WTC11 (cell line): Measurements from ENCODE around the gene CAGE1. TPM values are rescaled to one million over a fixed set of nuclear protein-coding genes. Genes with fewer than 3 reads are reported as not detected.

Experiments used
- ATAC-seq: fragments of 200-7000 bp; cut with Tn5 transposase; 2 replicates; pipeline ENCODE4 v1.10.0; 2021; ENCODE audit warnings: mild to moderate bottlenecking, moderate library complexity
- CTCF ChIA-PET: fragments of 300-600 bp; sonication (Branson Sonifier 250); formaldehyde crosslinking; loops from one replicate; lab custom pipeline; 2021; ENCODE audit warnings: antibody characterized with exemption; lab: Charles Lee
- POLR2A ChIA-PET: fragments of 350-600 bp; sonication (Branson Sonifier 250); formaldehyde crosslinking; loops from one replicate; lab custom pipeline; 2021; ENCODE audit warnings: antibody characterized with exemption; lab: Charles Lee
- DNase-seq: peaks from one replicate; pipeline ENCODE4 v3.0.0; 2021; ENCODE audit warnings: low spot score
- H3K27ac Mint-ChIP-seq: 2 replicates; pipeline ENCODE4 v1.8.0; 2021; ENCODE audit warnings: mixed read lengths
- H3K27me3 Mint-ChIP-seq: 2 replicates; pipeline ENCODE4 v1.8.0; 2021; ENCODE audit warnings: low read depth, mild to moderate bottlenecking, moderate library complexity, mixed read lengths
- H3K36me3 Mint-ChIP-seq: 2 replicates; pipeline ENCODE4 v1.8.0; 2021; ENCODE audit warnings: mixed read lengths
- H3K4me1 Mint-ChIP-seq: 2 replicates; pipeline ENCODE4 v1.8.0; 2022; ENCODE audit warnings: mixed read lengths
- H3K4me3 Mint-ChIP-seq: 2 replicates; pipeline ENCODE4 v1.8.0; 2021; ENCODE audit warnings: mild to moderate bottlenecking, moderate library complexity, mixed read lengths
- H3K9me3 Mint-ChIP-seq: 2 replicates; pipeline ENCODE4 v1.8.0; 2021; ENCODE audit warnings: mixed read lengths
- CREB1 ChIP-seq: sonication (generic); formaldehyde crosslinking; IDR thresholded peaks from 2 replicates; pipeline ENCODE4 v1.8.0; 2023; ENCODE audit warnings: mild to moderate bottlenecking, missing genetic modification reagents
- EMX1 ChIP-seq: fragments of 250-450 bp; sonication (Bioruptor Pico); IDR thresholded peaks from 2 replicates; pipeline ENCODE4 v1.8.0; 2021; ENCODE audit warnings: mild to moderate bottlenecking
- ESRRA ChIP-seq: sonication (generic); formaldehyde crosslinking; IDR thresholded peaks from 2 replicates; pipeline ENCODE4 v1.8.1; 2022; ENCODE audit warnings: mild to moderate bottlenecking, missing genetic modification reagents, borderline replicate concordance
- GABPB1 ChIP-seq: sonication (generic); formaldehyde crosslinking; IDR thresholded peaks from 2 replicates; pipeline ENCODE4 v1.8.1; 2023; ENCODE audit warnings: mild to moderate bottlenecking, missing genetic modification reagents
- GTF2I ChIP-seq: fragments of 250-450 bp; sonication (Bioruptor Pico); conservative IDR thresholded peaks from 2 replicates; pipeline ENCODE4 v1.4.0; 2021; ENCODE audit warnings: mild to moderate bottlenecking
- NFATC4 ChIP-seq: fragments of 250-450 bp; sonication (Bioruptor Pico); IDR thresholded peaks from 2 replicates; pipeline ENCODE4 v1.9.0; 2021; ENCODE audit warnings: mild to moderate bottlenecking
- NR2C2 ChIP-seq: sonication (generic); formaldehyde crosslinking; IDR thresholded peaks from 2 replicates; pipeline ENCODE4 v1.8.0; 2022; ENCODE audit warnings: mild to moderate bottlenecking, missing genetic modification reagents
- RELA ChIP-seq: sonication (generic); formaldehyde crosslinking; IDR thresholded peaks from 2 replicates; pipeline ENCODE4 v1.8.1; 2022; ENCODE audit warnings: missing genetic modification reagents, mild to moderate bottlenecking, borderline replicate concordance
- TEAD4 ChIP-seq: sonication (generic); formaldehyde crosslinking; IDR thresholded peaks from 2 replicates; pipeline ENCODE4 v1.8.0; 2022; ENCODE audit warnings: mild to moderate bottlenecking, missing genetic modification reagents
- total RNA-seq: library from RNA; stranded (reverse); gene quantifications from 3 replicates; pipeline ENCODE4 v1.2.3, GENCODE V29; 2021
- TF ChIP-seq, protein P1 (sequence below): sonication (generic); formaldehyde crosslinking; IDR thresholded peaks from 2 replicates; pipeline ENCODE4 v1.8.1; 2023; ENCODE audit warnings: mild to moderate bottlenecking, moderate library complexity, missing genetic modification reagents
- TF ChIP-seq, protein P2 (sequence below): sonication (generic); formaldehyde crosslinking; IDR thresholded peaks from 2 replicates; pipeline ENCODE4 v1.8.1; 2022; ENCODE audit warnings: low read depth, mild to moderate bottlenecking, moderate library complexity, missing genetic modification reagents, borderline replicate concordance
- TF ChIP-seq, protein P3 (sequence below): sonication (generic); formaldehyde crosslinking; IDR thresholded peaks from 2 replicates; pipeline ENCODE4 v1.8.0; 2022; ENCODE audit warnings: mild to moderate bottlenecking, missing genetic modification reagents
- TF ChIP-seq, protein P4 (sequence below): sonication (generic); formaldehyde crosslinking; IDR thresholded peaks from 2 replicates; pipeline ENCODE4 v1.8.1; 2022; ENCODE audit warnings: mild to moderate bottlenecking, moderate library complexity, missing genetic modification reagents
- TF ChIP-seq, protein P5 (sequence below): fragments of 250-450 bp; sonication (Bioruptor Pico); IDR thresholded peaks from 2 replicates; pipeline ENCODE4 v1.9.0; 2021; ENCODE audit warnings: moderate library complexity, mild to moderate bottlenecking, inconsistent platforms, borderline replicate concordance
- TF ChIP-seq, protein P6 (sequence below): sonication (generic); formaldehyde crosslinking; conservative IDR thresholded peaks from 2 replicates; pipeline ENCODE4 v1.8.1; 2022; ENCODE audit warnings: mild to moderate bottlenecking, missing genetic modification reagents
- TF ChIP-seq, protein P7 (sequence below): sonication (generic); formaldehyde crosslinking; IDR thresholded peaks from 2 replicates; pipeline ENCODE4 v1.8.0; 2022; ENCODE audit warnings: mild to moderate bottlenecking, missing genetic modification reagents
- TF ChIP-seq, protein P8 (sequence below): fragments of 200-600 bp; IDR thresholded peaks from 2 replicates; pipeline ENCODE4 v1.8.0; 2022; ENCODE audit warnings: antibody characterized with exemption
- TF ChIP-seq, protein P9 (sequence below): sonication (generic); formaldehyde crosslinking; IDR thresholded peaks from 2 replicates; pipeline ENCODE4 v1.8.1; 2023; ENCODE audit warnings: mild to moderate bottlenecking, missing genetic modification reagents, borderline replicate concordance

Gene CAGE1
- total RNA-seq, 1 experiment from 2014 or later = 0.07 TPM

DNA sequence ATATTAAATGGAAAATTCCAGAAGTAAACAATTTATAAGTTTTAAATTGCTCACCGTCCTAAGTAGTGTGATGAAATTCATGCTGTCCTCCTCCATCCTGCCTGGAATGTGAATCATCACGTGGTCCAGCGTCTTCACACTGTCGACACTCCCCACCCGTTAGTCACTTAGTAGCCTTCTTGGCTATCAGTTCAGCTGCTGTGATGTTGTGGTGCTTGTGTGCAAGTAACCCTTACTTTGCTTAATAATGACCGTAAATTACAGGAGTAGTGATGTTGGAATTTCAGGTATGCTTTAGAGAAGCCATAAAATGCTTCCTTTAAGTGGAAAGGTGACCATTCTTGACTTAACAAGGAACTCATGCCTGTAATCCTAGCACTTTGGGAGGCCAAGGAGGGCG is 25.3 kb upstream of the CAGE1 start:
- DNase-seq = no peak
- no peak; the same call in 1 of the 2 replicates for ATAC-seq
- Mint-ChIP-seq H3K27me3 (no peaks in the 10 kb centered on the region), H3K4me1 (no peaks in the 10 kb centered on the region; the same call in 1 of the 2 replicates), H3K36me3 (peaks cover 58% of the 10 kb centered on the region), H3K4me3 (no peak overlapping the region)
- ChIA-PET CTCF (no interaction called here), POLR2A (no interaction called here)
- TF ChIP-seq, protein P1, sequence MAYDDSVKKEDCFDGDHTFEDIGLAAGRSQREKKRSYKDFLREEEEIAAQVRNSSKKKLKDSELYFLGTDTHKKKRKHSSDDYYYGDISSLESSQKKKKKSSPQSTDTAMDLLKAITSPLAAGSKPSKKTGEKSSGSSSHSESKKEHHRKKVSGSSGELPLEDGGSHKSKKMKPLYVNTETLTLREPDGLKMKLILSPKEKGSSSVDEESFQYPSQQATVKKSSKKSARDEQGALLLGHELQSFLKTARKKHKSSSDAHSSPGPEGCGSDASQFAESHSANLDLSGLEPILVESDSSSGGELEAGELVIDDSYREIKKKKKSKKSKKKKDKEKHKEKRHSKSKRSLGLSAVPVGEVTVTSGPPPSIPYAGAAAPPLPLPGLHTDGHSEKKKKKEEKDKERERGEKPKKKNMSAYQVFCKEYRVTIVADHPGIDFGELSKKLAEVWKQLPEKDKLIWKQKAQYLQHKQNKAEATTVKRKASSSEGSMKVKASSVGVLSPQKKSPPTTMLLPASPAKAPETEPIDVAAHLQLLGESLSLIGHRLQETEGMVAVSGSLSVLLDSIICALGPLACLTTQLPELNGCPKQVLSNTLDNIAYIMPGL (CRISPR knock-in tag) = no peak
- no peak for TF ChIP-seq RELA (CRISPR knock-in tag)
- TF ChIP-seq TEAD4 (CRISPR knock-in tag) = no peak
- TF ChIP-seq, protein P2, sequence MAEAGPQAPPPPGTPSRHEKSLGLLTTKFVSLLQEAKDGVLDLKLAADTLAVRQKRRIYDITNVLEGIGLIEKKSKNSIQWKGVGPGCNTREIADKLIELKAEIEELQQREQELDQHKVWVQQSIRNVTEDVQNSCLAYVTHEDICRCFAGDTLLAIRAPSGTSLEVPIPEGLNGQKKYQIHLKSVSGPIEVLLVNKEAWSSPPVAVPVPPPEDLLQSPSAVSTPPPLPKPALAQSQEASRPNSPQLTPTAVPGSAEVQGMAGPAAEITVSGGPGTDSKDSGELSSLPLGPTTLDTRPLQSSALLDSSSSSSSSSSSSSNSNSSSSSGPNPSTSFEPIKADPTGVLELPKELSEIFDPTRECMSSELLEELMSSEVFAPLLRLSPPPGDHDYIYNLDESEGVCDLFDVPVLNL (CRISPR knock-in tag) = no peak
- no peak for TF ChIP-seq GABPB1
- TF ChIP-seq, all 79 proteins: peak for 0
- Mint-ChIP-seq H3K27ac (no peak overlapping the region), H3K9me3 (no peaks in the 10 kb centered on the region)

DNA sequence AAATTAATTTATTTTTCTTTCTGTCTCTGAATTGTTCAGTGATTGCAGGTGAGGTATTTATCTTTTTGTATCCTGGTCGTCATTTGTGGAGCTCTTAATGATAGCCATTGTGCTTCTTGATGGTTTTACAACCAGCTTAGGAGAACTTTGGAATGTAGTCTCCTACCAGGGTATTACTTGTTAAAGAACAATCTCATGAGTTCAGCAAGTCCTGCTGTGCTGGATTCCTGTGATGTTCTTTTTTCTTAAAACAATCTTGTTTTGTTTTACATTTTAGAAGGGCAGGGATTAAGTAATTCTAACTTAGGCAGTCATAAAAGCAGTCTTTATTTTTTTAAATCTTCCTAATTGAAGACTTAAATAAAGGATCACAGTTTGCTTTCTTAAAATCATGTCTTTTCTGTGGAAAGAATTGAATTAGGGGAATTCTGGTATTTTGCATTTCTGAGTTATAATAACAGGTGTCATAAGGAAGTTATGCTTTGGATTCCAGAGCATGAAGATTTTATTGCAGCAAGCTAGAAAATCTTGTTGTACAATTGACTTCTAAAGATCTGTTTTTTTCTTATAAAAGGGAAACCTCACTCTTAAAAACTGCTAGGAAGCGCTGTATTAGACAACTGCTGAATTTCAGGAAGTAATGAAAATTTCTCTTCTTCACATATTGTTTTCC is 23.7 kb upstream of the CAGE1 start:
- CTCF ChIA-PET = interaction anchor here (0.6 kb wide), 1 partner anchor 203 kb away, joined by 4 read pairs; no protein-coding TSS in a partner anchor
- H3K9me3 Mint-ChIP-seq = no peaks in the 10 kb centered on the region
- no peak for ATAC-seq
- TF ChIP-seq, protein P1 (CRISPR knock-in tag) = no peak
- TF ChIP-seq, protein P3, sequence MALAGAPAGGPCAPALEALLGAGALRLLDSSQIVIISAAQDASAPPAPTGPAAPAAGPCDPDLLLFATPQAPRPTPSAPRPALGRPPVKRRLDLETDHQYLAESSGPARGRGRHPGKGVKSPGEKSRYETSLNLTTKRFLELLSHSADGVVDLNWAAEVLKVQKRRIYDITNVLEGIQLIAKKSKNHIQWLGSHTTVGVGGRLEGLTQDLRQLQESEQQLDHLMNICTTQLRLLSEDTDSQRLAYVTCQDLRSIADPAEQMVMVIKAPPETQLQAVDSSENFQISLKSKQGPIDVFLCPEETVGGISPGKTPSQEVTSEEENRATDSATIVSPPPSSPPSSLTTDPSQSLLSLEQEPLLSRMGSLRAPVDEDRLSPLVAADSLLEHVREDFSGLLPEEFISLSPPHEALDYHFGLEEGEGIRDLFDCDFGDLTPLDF (CRISPR knock-in tag) = no peak
- TF ChIP-seq EMX1 (no peak), CREB1 (CRISPR knock-in tag) (no peak), GTF2I (CRISPR knock-in tag) (no peak), ESRRA (CRISPR knock-in tag) (no peak), NR2C2 (no peak), NFATC4 (CRISPR knock-in tag) (no peak), TEAD4 (CRISPR knock-in tag) (no peak)
- TF ChIP-seq, protein P4, sequence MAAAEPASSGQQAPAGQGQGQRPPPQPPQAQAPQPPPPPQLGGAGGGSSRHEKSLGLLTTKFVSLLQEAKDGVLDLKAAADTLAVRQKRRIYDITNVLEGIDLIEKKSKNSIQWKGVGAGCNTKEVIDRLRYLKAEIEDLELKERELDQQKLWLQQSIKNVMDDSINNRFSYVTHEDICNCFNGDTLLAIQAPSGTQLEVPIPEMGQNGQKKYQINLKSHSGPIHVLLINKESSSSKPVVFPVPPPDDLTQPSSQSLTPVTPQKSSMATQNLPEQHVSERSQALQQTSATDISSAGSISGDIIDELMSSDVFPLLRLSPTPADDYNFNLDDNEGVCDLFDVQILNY = no peak
- TF ChIP-seq, protein P5, sequence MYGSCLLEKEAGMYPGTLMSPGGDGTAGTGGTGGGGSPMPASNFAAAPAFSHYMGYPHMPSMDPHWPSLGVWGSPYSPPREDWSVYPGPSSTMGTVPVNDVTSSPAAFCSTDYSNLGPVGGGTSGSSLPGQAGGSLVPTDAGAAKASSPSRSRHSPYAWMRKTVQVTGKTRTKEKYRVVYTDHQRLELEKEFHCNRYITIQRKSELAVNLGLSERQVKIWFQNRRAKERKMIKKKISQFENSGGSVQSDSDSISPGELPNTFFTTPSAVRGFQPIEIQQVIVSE (CRISPR knock-in tag) = no peak
- TF ChIP-seq, protein P6, sequence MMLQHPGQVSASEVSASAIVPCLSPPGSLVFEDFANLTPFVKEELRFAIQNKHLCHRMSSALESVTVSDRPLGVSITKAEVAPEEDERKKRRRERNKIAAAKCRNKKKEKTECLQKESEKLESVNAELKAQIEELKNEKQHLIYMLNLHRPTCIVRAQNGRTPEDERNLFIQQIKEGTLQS = no peak
- TF ChIP-seq, protein P7, sequence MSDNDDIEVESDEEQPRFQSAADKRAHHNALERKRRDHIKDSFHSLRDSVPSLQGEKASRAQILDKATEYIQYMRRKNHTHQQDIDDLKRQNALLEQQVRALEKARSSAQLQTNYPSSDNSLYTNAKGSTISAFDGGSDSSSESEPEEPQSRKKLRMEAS (CRISPR knock-in tag) = no peak
- TF ChIP-seq, protein P8, sequence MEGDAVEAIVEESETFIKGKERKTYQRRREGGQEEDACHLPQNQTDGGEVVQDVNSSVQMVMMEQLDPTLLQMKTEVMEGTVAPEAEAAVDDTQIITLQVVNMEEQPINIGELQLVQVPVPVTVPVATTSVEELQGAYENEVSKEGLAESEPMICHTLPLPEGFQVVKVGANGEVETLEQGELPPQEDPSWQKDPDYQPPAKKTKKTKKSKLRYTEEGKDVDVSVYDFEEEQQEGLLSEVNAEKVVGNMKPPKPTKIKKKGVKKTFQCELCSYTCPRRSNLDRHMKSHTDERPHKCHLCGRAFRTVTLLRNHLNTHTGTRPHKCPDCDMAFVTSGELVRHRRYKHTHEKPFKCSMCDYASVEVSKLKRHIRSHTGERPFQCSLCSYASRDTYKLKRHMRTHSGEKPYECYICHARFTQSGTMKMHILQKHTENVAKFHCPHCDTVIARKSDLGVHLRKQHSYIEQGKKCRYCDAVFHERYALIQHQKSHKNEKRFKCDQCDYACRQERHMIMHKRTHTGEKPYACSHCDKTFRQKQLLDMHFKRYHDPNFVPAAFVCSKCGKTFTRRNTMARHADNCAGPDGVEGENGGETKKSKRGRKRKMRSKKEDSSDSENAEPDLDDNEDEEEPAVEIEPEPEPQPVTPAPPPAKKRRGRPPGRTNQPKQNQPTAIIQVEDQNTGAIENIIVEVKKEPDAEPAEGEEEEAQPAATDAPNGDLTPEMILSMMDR = no peak
- TF ChIP-seq, protein P9, sequence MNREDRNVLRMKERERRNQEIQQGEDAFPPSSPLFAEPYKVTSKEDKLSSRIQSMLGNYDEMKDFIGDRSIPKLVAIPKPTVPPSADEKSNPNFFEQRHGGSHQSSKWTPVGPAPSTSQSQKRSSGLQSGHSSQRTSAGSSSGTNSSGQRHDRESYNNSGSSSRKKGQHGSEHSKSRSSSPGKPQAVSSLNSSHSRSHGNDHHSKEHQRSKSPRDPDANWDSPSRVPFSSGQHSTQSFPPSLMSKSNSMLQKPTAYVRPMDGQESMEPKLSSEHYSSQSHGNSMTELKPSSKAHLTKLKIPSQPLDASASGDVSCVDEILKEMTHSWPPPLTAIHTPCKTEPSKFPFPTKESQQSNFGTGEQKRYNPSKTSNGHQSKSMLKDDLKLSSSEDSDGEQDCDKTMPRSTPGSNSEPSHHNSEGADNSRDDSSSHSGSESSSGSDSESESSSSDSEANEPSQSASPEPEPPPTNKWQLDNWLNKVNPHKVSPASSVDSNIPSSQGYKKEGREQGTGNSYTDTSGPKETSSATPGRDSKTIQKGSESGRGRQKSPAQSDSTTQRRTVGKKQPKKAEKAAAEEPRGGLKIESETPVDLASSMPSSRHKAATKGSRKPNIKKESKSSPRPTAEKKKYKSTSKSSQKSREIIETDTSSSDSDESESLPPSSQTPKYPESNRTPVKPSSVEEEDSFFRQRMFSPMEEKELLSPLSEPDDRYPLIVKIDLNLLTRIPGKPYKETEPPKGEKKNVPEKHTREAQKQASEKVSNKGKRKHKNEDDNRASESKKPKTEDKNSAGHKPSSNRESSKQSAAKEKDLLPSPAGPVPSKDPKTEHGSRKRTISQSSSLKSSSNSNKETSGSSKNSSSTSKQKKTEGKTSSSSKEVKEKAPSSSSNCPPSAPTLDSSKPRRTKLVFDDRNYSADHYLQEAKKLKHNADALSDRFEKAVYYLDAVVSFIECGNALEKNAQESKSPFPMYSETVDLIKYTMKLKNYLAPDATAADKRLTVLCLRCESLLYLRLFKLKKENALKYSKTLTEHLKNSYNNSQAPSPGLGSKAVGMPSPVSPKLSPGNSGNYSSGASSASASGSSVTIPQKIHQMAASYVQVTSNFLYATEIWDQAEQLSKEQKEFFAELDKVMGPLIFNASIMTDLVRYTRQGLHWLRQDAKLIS (CRISPR knock-in tag) = no peak
- TF ChIP-seq, all 79 proteins: peak for 0
- POLR2A ChIA-PET = no interaction called here
- Mint-ChIP-seq H3K4me1 (no peaks in the 10 kb centered on the region; the same call in 1 of the 2 replicates), H3K4me3 (no peak overlapping the region), H3K27me3 (no peaks in the 10 kb centered on the region), H3K27ac (peak overlapping the region; percentile 66; the same call in 1 of the 2 replicates), H3K36me3 (peaks cover 56% of the 10 kb centered on the region)
- no peak for DNase-seq
